ENCODE measurements around the gene DHX9.

Gene DHX9

GRCh38 chr1:182803846-182804245, 35.3 kb upstream of the DHX9 start:
- no peak for DNase-seq (ENCODE audit: low read depth)
- H3K4me3 ChIP-seq (ENCODE audit: low read length) = no peak overlapping the region
- TF ChIP-seq, protein P1, sequence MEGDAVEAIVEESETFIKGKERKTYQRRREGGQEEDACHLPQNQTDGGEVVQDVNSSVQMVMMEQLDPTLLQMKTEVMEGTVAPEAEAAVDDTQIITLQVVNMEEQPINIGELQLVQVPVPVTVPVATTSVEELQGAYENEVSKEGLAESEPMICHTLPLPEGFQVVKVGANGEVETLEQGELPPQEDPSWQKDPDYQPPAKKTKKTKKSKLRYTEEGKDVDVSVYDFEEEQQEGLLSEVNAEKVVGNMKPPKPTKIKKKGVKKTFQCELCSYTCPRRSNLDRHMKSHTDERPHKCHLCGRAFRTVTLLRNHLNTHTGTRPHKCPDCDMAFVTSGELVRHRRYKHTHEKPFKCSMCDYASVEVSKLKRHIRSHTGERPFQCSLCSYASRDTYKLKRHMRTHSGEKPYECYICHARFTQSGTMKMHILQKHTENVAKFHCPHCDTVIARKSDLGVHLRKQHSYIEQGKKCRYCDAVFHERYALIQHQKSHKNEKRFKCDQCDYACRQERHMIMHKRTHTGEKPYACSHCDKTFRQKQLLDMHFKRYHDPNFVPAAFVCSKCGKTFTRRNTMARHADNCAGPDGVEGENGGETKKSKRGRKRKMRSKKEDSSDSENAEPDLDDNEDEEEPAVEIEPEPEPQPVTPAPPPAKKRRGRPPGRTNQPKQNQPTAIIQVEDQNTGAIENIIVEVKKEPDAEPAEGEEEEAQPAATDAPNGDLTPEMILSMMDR (conservative IDR thresholded peaks at IDR 0.05; ENCODE audit: low read depth, low read length) = no peak

- no peak for DNase-seq (ENCODE audit: low read depth)
- no peak overlapping the region for H3K4me3 ChIP-seq (ENCODE audit: low read length)
- TF ChIP-seq, protein P1 (conservative IDR thresholded peaks at IDR 0.05; ENCODE audit: low read depth, low read length) = no peak
Observed at GRCh38 chr1:182806015-182806678, 33.0 kb upstream of the DHX9 start.

GRCh38 chr1:182807907-182808306, 31.2 kb upstream of the DHX9 start:
- no peak for DNase-seq (ENCODE audit: low read depth)
- TF ChIP-seq, protein P1 (conservative IDR thresholded peaks at IDR 0.05; ENCODE audit: low read depth, low read length) = no peak
- H3K4me3 ChIP-seq (ENCODE audit: low read length) = no peak overlapping the region

DNA sequence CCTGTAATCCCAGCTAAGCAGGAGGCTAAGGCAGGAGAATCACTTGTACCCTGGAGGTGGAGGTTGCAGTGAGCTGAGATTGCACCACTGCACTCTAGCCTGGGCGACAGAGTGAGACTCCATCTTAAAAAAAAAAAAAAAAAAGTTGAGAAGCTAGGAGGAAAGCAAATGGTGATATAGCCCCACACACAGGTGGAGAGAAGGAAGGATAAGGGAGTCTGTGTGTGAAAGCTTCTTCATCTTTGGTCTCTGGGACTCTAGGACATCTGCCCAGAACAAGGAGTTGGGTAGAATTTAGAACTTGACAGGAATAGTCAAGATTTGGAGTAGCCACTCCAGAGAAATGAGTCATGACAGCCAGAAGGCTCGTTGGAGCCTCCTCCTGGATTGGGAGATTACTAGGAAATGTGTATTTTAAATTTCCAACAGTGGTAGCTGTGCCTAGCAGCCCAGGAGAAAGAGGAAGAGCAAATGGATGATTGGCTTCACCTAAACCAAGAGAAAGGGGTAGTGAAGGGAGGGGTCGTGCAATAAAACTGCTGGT, 29.7 kb upstream of the DHX9 start:
- TF ChIP-seq, protein P1 (conservative IDR thresholded peaks at IDR 0.05; ENCODE audit: low read depth, low read length) = no peak
- DNase-seq (ENCODE audit: low read depth) = no peak
- no peak overlapping the region for H3K4me3 ChIP-seq (ENCODE audit: low read length)

- TF ChIP-seq, protein P1 (conservative IDR thresholded peaks at IDR 0.05; ENCODE audit: low read depth, low read length) = no peak
- no peak for DNase-seq (ENCODE audit: low read depth)
Observed at GRCh38 chr1:182811975-182812722, 27.0 kb upstream of the DHX9 start.

DNA sequence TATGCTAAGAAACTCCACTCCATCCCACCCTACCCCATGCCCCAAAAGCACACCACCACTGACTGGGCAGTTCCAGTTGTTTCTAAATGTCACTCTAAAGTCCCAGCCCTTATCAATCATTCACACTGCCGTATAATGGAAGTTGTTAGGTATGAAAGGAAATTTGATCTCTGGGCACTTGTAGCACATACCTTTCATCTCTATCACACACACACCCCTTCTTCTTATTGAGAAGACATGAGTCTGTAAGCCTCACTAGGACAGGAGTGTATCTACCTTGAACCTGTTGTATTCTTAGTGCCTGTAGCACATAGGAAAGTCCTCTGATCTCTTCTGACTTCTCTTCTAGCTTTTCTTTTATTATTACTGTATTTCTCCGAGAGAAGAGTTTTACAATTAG, 22.3 kb upstream of the DHX9 start:
- H3K4me3 ChIP-seq (ENCODE audit: low read length) = no peak overlapping the region
- TF ChIP-seq, protein P1 (conservative IDR thresholded peaks at IDR 0.05; ENCODE audit: low read depth, low read length) = no peak
- no peak for DNase-seq (ENCODE audit: low read depth)

More at GRCh38 chr1:182811975-182812722, 27.0 kb upstream of the DHX9 start:
- no peak overlapping the region for H3K4me3 ChIP-seq (ENCODE audit: low read length)

All from retinal pigment epithelial cell (primary cell).